ENCODE data around the gene MPZL3. TPM values are rescaled to one million over a fixed set of nuclear protein-coding genes. Genes with fewer than 3 reads are reported as not detected.

Gene MPZL3
- polyA plus RNA-seq, 2 donors = 18.8 to 34.1 TPM

DNA sequence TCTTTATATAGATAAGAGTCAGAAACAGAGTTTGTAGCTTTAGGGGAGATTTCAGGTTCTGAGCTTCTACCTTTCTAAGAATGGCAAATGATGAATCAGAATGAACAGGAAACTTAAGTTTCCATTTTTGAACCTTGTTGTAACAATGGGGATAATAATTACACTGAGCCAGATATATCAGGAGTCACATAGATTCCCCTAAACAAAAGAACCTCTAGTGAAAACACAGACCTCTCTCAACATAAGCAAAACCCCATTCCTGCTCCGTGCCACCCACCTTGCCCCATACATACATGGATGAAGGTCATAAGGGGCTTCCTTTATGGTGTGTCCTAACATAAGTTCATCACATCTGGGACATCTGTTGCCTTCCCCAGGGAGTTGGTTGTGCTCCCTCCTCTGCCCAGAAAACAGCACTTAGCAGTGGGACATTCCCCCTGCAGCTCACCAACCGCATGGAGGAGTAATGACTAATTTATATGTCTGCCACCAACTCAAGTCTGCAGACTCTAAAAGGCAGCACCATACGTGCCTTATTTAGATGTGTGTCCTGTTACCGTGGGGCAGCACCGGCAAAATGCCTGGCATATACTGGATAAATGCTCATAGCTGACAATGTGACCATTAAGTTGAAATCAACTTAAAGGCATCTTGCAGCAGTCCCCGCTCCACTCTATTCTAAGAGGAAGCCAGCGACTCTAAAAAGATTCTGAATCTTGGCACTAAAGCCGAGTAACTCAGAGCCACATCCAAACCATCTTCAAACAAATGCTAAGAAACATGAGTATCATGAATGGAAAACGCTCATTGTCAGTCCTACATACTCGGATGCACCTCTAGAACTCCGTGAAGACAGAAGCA lies 35.3 kb downstream of the MPZL3 start:
- no peaks in the 10 kb centered on the region for H3K27me3 ChIP-seq (ENCODE audit: control insufficient read depth in 1 of 2, insufficient read depth in 2 of 2, low read length in 2 of 2)
- H3K36me3 ChIP-seq (ENCODE audit: control insufficient read depth in 2 of 2, insufficient read depth in 2 of 2, low read length in 1 of 2) = no peaks in the 10 kb centered on the region
- WGBS, 2 donors = 69 to 71% methylated on average over 11 of the region's 11 CpGs
- H3K27ac ChIP-seq (ENCODE audit: low read depth in 2 of 2, low read length in 1 of 2) = peak overlapping the region in 1 of 2 donors; percentile 12
- H3K4me1 ChIP-seq (ENCODE audit: control insufficient read depth in 2 of 2, insufficient read depth in 2 of 2, low read length in 1 of 2) = no peaks in the 10 kb centered on the region
- H3K4me3 ChIP-seq (ENCODE audit: low read depth in 1 of 2, low read length in 2 of 2) = no peak overlapping the region
- no peaks in the 10 kb centered on the region for H3K9me3 ChIP-seq (ENCODE audit: control insufficient read depth in 2 of 2, insufficient read depth in 1 of 2, low read depth in 1 of 2, low read length in 1 of 2)

- Histone ChIP-seq H3K36me3 (ENCODE audit: control insufficient read depth in 2 of 2, insufficient read depth in 2 of 2, low read length in 1 of 2) (no peaks in the 10 kb centered on the region), H3K4me1 (ENCODE audit: control insufficient read depth in 2 of 2, insufficient read depth in 2 of 2, low read length in 1 of 2) (no peaks in the 10 kb centered on the region)
- WGBS, 2 donors = 87 to 92% methylated on average over 7 of the region's 7 CpGs
These were observed 36.4 kb downstream of the MPZL3 start for GRCh38 chr11:118215765-118216164.

DNA sequence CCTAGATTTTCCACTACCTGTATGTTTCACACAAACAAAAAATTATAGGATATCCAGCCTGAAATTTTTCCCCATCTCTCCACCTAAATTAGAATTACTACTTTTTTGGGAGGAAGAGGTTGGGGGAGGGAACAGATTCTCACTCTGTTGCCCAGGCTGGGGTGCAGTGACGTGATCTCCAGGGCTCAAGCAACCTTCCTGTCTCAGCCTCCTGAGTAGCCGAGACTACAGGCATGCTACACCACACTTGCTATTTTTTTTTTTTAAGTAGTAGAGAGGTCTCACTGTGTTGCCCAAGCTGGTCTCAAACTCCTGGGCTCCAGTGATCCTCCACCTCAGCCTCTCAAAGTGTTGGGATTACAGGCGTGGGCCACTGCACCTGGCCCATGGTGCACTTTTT lies 36.9 kb downstream of the MPZL3 start:
- H3K27me3 ChIP-seq (ENCODE audit: control insufficient read depth in 1 of 2, insufficient read depth in 2 of 2, low read length in 2 of 2) = no peaks in the 10 kb centered on the region
- H3K4me3 ChIP-seq (ENCODE audit: low read depth in 1 of 2, low read length in 2 of 2) = no peak overlapping the region
- H3K4me1 ChIP-seq (ENCODE audit: control insufficient read depth in 2 of 2, insufficient read depth in 2 of 2, low read length in 1 of 2) = no peaks in the 10 kb centered on the region
- H3K27ac ChIP-seq (ENCODE audit: low read depth in 2 of 2, low read length in 1 of 2) = no peak overlapping the region
- H3K36me3 ChIP-seq (ENCODE audit: control insufficient read depth in 2 of 2, insufficient read depth in 2 of 2, low read length in 1 of 2) = no peaks in the 10 kb centered on the region
- 73 to 79% methylated on average over 3 of the region's 3 CpGs for WGBS, 2 donors
- no peaks in the 10 kb centered on the region for H3K9me3 ChIP-seq (ENCODE audit: control insufficient read depth in 2 of 2, insufficient read depth in 1 of 2, low read depth in 1 of 2, low read length in 1 of 2)

More at GRCh38 chr11:118215765-118216164, 36.4 kb downstream of the MPZL3 start:
- H3K4me3 ChIP-seq (ENCODE audit: low read depth in 1 of 2, low read length in 2 of 2) = no peak overlapping the region
- no peaks in the 10 kb centered on the region for H3K27me3 ChIP-seq (ENCODE audit: control insufficient read depth in 1 of 2, insufficient read depth in 2 of 2, low read length in 2 of 2)
- H3K9me3 ChIP-seq (ENCODE audit: control insufficient read depth in 2 of 2, insufficient read depth in 1 of 2, low read depth in 1 of 2, low read length in 1 of 2) = no peaks in the 10 kb centered on the region
- H3K27ac ChIP-seq (ENCODE audit: low read depth in 2 of 2, low read length in 1 of 2) = no peak overlapping the region

GRCh38 chr11:118214210-118214914 lies 37.8 kb downstream of the MPZL3 start:
- WGBS, 2 donors = 68 to 69% methylated on average over 6 of the region's 6 CpGs
- H3K27ac ChIP-seq (ENCODE audit: low read depth in 2 of 2, low read length in 1 of 2) = no peak overlapping the region
- no peaks in the 10 kb centered on the region for H3K36me3 ChIP-seq (ENCODE audit: control insufficient read depth in 2 of 2, insufficient read depth in 2 of 2, low read length in 1 of 2)
- no peak overlapping the region for H3K4me3 ChIP-seq (ENCODE audit: low read depth in 1 of 2, low read length in 2 of 2)
- no peaks in the 10 kb centered on the region for H3K27me3 ChIP-seq (ENCODE audit: control insufficient read depth in 1 of 2, insufficient read depth in 2 of 2, low read length in 2 of 2)
- H3K4me1 ChIP-seq (ENCODE audit: control insufficient read depth in 2 of 2, insufficient read depth in 2 of 2, low read length in 1 of 2) = no peaks in the 10 kb centered on the region
- H3K9me3 ChIP-seq (ENCODE audit: control insufficient read depth in 2 of 2, insufficient read depth in 1 of 2, low read depth in 1 of 2, low read length in 1 of 2) = no peaks in the 10 kb centered on the region

DNA sequence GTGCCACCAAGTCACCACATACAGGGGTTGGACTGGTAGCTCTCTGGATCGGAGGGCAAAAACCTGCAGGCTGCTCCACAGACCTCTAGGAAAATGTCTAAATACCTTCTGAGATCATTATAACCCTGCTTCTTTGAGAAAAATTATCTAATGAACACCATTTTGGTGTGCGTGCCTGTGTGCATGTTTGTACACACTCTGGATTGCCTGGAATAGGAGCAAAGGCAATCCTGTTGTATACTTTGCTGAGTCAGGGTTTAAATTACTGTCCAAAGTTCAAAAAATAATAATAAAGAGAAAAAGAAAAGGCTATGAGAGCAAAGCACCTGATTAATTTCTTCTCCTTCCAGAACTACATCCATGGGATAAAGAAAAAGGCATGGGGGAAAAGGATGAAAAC lies 38.4 kb downstream of the MPZL3 start:
- Histone ChIP-seq H3K36me3 (ENCODE audit: control insufficient read depth in 2 of 2, insufficient read depth in 2 of 2, low read length in 1 of 2) (no peaks in the 10 kb centered on the region), H3K4me3 (ENCODE audit: low read depth in 1 of 2, low read length in 2 of 2) (no peak overlapping the region), H3K27ac (ENCODE audit: low read depth in 2 of 2, low read length in 1 of 2) (no peak overlapping the region), H3K4me1 (ENCODE audit: control insufficient read depth in 2 of 2, insufficient read depth in 2 of 2, low read length in 1 of 2) (no peaks in the 10 kb centered on the region), H3K9me3 (ENCODE audit: control insufficient read depth in 2 of 2, insufficient read depth in 1 of 2, low read depth in 1 of 2, low read length in 1 of 2) (no peaks in the 10 kb centered on the region), H3K27me3 (ENCODE audit: control insufficient read depth in 1 of 2, insufficient read depth in 2 of 2, low read length in 2 of 2) (no peaks in the 10 kb centered on the region)
- 86 to 89% methylated on average over 2 of the region's 2 CpGs for WGBS, 2 donors

GRCh38 chr11:118213201-118213600 lies 39.0 kb downstream of the MPZL3 start:
- WGBS, 2 donors = 78 to 84% methylated on average over 4 of the region's 4 CpGs
- no peaks in the 10 kb centered on the region for H3K4me1 ChIP-seq (ENCODE audit: control insufficient read depth in 2 of 2, insufficient read depth in 2 of 2, low read length in 1 of 2)
- H3K9me3 ChIP-seq (ENCODE audit: control insufficient read depth in 2 of 2, insufficient read depth in 1 of 2, low read depth in 1 of 2, low read length in 1 of 2) = no peaks in the 10 kb centered on the region
- no peaks in the 10 kb centered on the region for H3K36me3 ChIP-seq (ENCODE audit: control insufficient read depth in 2 of 2, insufficient read depth in 2 of 2, low read length in 1 of 2)
- no peaks in the 10 kb centered on the region for H3K27me3 ChIP-seq (ENCODE audit: control insufficient read depth in 1 of 2, insufficient read depth in 2 of 2, low read length in 2 of 2)
- H3K4me3 ChIP-seq (ENCODE audit: low read depth in 1 of 2, low read length in 2 of 2) = no peak overlapping the region
- H3K27ac ChIP-seq (ENCODE audit: low read depth in 2 of 2, low read length in 1 of 2) = no peak overlapping the region

- Histone ChIP-seq H3K9me3 (ENCODE audit: control insufficient read depth in 2 of 2, insufficient read depth in 1 of 2, low read depth in 1 of 2, low read length in 1 of 2) (no peaks in the 10 kb centered on the region), H3K27ac (ENCODE audit: low read depth in 2 of 2, low read length in 1 of 2) (no peak overlapping the region), H3K4me1 (ENCODE audit: control insufficient read depth in 2 of 2, insufficient read depth in 2 of 2, low read length in 1 of 2) (no peaks in the 10 kb centered on the region), H3K27me3 (ENCODE audit: control insufficient read depth in 1 of 2, insufficient read depth in 2 of 2, low read length in 2 of 2) (no peaks in the 10 kb centered on the region), H3K36me3 (ENCODE audit: control insufficient read depth in 2 of 2, insufficient read depth in 2 of 2, low read length in 1 of 2) (no peaks in the 10 kb centered on the region), H3K4me3 (ENCODE audit: low read depth in 1 of 2, low read length in 2 of 2) (no peak overlapping the region)
- WGBS, 2 donors = 71 to 78% methylated on average over 2 of the region's 2 CpGs
These were observed 39.4 kb downstream of the MPZL3 start for GRCh38 chr11:118212781-118213191.

- no peaks in the 10 kb centered on the region for H3K9me3 ChIP-seq (ENCODE audit: control insufficient read depth in 2 of 2, insufficient read depth in 1 of 2, low read depth in 1 of 2, low read length in 1 of 2)
- H3K27ac ChIP-seq (ENCODE audit: low read depth in 2 of 2, low read length in 1 of 2) = no peak overlapping the region
- H3K27me3 ChIP-seq (ENCODE audit: control insufficient read depth in 1 of 2, insufficient read depth in 2 of 2, low read length in 2 of 2) = no peaks in the 10 kb centered on the region
- H3K4me1 ChIP-seq (ENCODE audit: control insufficient read depth in 2 of 2, insufficient read depth in 2 of 2, low read length in 1 of 2) = no peaks in the 10 kb centered on the region
- H3K4me3 ChIP-seq (ENCODE audit: low read depth in 1 of 2, low read length in 2 of 2) = no peak overlapping the region
- no peaks in the 10 kb centered on the region for H3K36me3 ChIP-seq (ENCODE audit: control insufficient read depth in 2 of 2, insufficient read depth in 2 of 2, low read length in 1 of 2)
- 79 to 84% methylated on average over 7 of the region's 7 CpGs for WGBS, 2 donors
These were observed 39.9 kb downstream of the MPZL3 start for GRCh38 chr11:118212131-118212725.

- 50% methylated on average over 6 of the region's 6 CpGs for WGBS, 2 donors
- H3K4me1 ChIP-seq (ENCODE audit: control insufficient read depth in 2 of 2, insufficient read depth in 2 of 2, low read length in 1 of 2) = no peaks in the 10 kb centered on the region
- H3K4me3 ChIP-seq (ENCODE audit: low read depth in 1 of 2, low read length in 2 of 2) = no peak overlapping the region
- no peaks in the 10 kb centered on the region for H3K9me3 ChIP-seq (ENCODE audit: control insufficient read depth in 2 of 2, insufficient read depth in 1 of 2, low read depth in 1 of 2, low read length in 1 of 2)
- no peak overlapping the region for H3K27ac ChIP-seq (ENCODE audit: low read depth in 2 of 2, low read length in 1 of 2)
- H3K36me3 ChIP-seq (ENCODE audit: control insufficient read depth in 2 of 2, insufficient read depth in 2 of 2, low read length in 1 of 2) = no peaks in the 10 kb centered on the region
- no peaks in the 10 kb centered on the region for H3K27me3 ChIP-seq (ENCODE audit: control insufficient read depth in 1 of 2, insufficient read depth in 2 of 2, low read length in 2 of 2)
These were observed 41.2 kb downstream of the MPZL3 start for GRCh38 chr11:118211006-118211405.

All from esophagus (tissue), 2 donors.